Endothelial cell of umbilical vein (primary cell): ENCODE data around the gene TNFRSF1B. TPM values are rescaled to one million over a fixed set of nuclear protein-coding genes. Genes with fewer than 3 reads are reported as not detected.

Experiments
- BruUV-seq: library from RNA; stranded (reverse); fragments of 400-500 nt; replicated peaks from 2 replicates; lab custom pipeline; 2021; lab: Mats Ljungman, UMichigan
- CTCF ChIA-PET: fragments of 300-600, 350-600 bp; sonication (Branson Sonifier 250); formaldehyde crosslinking; loops from one replicate; lab custom pipeline; 2021; ENCODE audit warnings: antibody characterized with exemption, inconsistent platforms; lab: Charles Lee
- POLR2A ChIA-PET: fragments of 300-600, 350-600 bp; sonication (Branson Sonifier 250); formaldehyde crosslinking; loops from one replicate; lab custom pipeline; 2021; ENCODE audit warnings: antibody characterized with exemption, inconsistent platforms; lab: Charles Lee
- DNase-seq: peaks from one replicate; pipeline ENCODE4 v3.0.0-alpha.2; 2011; ENCODE audit warnings: low read depth, low spot score
- FAIRE-seq: peaks from 2 replicates; lab custom pipeline; 2011; peaks lifted over from hg19 to GRCh38; lab: Jason Lieb, UNC
- H2AFZ ChIP-seq: 2 replicates; pipeline ENCODE4 v1.6.0; 2012; ENCODE audit warnings: low read depth, low read length, control low read depth, inconsistent platforms
- H3K27ac ChIP-seq: 2 replicates; pipeline ENCODE4 v1.5.1; 2011; ENCODE audit warnings: low read depth, mild to moderate bottlenecking, control low read depth, low read length, moderate library complexity; ENCODE audit not compliant: insufficient read depth
- H3K27me3 ChIP-seq, 2 experiments: 2 replicates each; pipeline versions ENCODE4 v1.6.0 to v1.6.1; 2011; ENCODE audit warnings: low read length in 2 of 2, mixed read lengths in 1 of 2; ENCODE audit not compliant: control insufficient read depth in 2 of 2, insufficient read depth in 2 of 2
- H3K36me3 ChIP-seq, 2 experiments: 2 replicates in 1 of 2; 3 replicates in 1 of 2; pipeline ENCODE4 v1.5.1; 2011; ENCODE audit warnings: low read length in 2 of 2, mild to moderate bottlenecking in 1 of 2, moderate library complexity in 1 of 2; ENCODE audit not compliant: control insufficient read depth in 2 of 2, insufficient read depth in 2 of 2; ENCODE audit errors: extremely low read depth in 1 of 2
- H3K4me1 ChIP-seq: 3 replicates; pipeline ENCODE4 v1.5.1; 2011; ENCODE audit warnings: mild to moderate bottlenecking, low read length; ENCODE audit not compliant: control insufficient read depth, insufficient read depth; ENCODE audit errors: extremely low read depth
- H3K4me2 ChIP-seq: 2 replicates; pipeline ENCODE4 v1.6.1; 2011; ENCODE audit warnings: low read length, control low read depth, mixed read lengths; ENCODE audit not compliant: insufficient read depth
- H3K4me3 ChIP-seq, 3 experiments: fragments of 200-600 bp in 1 of 3; sonication (generic), shearing (Covaris generic) in 1 of 3; replicated peaks in 1 of 3; 2 replicates each; pipeline ENCODE4 v1.5.1; 2011 to 2016; ENCODE audit warnings: control low read depth in 3 of 3, low read length in 3 of 3, mild to moderate bottlenecking in 2 of 3, inconsistent platforms in 1 of 3, low read depth in 1 of 3, moderate library complexity in 1 of 3; ENCODE audit not compliant: insufficient read depth in 1 of 3
- H3K79me2 ChIP-seq: 2 replicates; pipeline ENCODE4 v1.6.0; 2012; ENCODE audit warnings: low read length, inconsistent platforms; ENCODE audit not compliant: control insufficient read depth, insufficient read depth
- H3K9ac ChIP-seq: replicated peaks from 2 replicates; pipeline ENCODE3; 2011; ENCODE audit warnings: low read length, control low read depth; ENCODE audit not compliant: insufficient read depth; ENCODE audit errors: extremely low read depth
- H3K9me1 ChIP-seq: replicated peaks from 3 replicates; pipeline ENCODE4 v1.6.0; 2011; ENCODE audit warnings: mild to moderate bottlenecking, low read length; ENCODE audit not compliant: control insufficient read depth, insufficient read depth; ENCODE audit errors: extremely low read depth
- H3K9me3 ChIP-seq: replicated peaks from 2 replicates; pipeline ENCODE4 v1.5.1; 2012; ENCODE audit warnings: low read length, inconsistent platforms; ENCODE audit not compliant: control insufficient read depth, insufficient read depth
- H4K20me1 ChIP-seq: replicated peaks from 2 replicates; pipeline ENCODE3; 2011; ENCODE audit warnings: mild to moderate bottlenecking, low read length; ENCODE audit not compliant: control insufficient read depth, insufficient read depth; ENCODE audit errors: extremely low read depth
- CTCF ChIP-seq, 2 donors: IDR thresholded peaks; 1 replicate in 1 of 2; 2 replicates in 1 of 2; pipeline ENCODE4 v1.5.1; 2011; ENCODE audit warnings: low read length in 2 of 2, mild to moderate bottlenecking in 2 of 2, moderate library complexity in 2 of 2, control low read depth in 1 of 2, inconsistent platforms in 1 of 2, low read depth in 1 of 2; ENCODE audit not compliant: insufficient read depth in 1 of 2; ENCODE audit errors: extremely low read depth in 1 of 2
- EZH2 ChIP-seq: IDR thresholded peaks from 2 replicates; pipeline ENCODE4 v1.6.1; 2012; ENCODE audit warnings: borderline replicate concordance, low read depth, mild to moderate bottlenecking, moderate library complexity, low read length, inconsistent platforms; ENCODE audit not compliant: severe bottlenecking
- FOS ChIP-seq: IDR thresholded peaks from 2 replicates; pipeline ENCODE4 v1.6.1; 2011; ENCODE audit warnings: mild to moderate bottlenecking, low read length, moderate library complexity, borderline replicate concordance; ENCODE audit not compliant: insufficient read depth
- GATA2 ChIP-seq: IDR thresholded peaks from 2 replicates; pipeline ENCODE4 v1.7.0; 2011; ENCODE audit warnings: low read depth, mild to moderate bottlenecking, moderate library complexity, mixed read lengths, low read length; ENCODE audit not compliant: insufficient read length, insufficient read depth
- JUN ChIP-seq: IDR thresholded peaks from 2 replicates; pipeline ENCODE4 v1.6.1; 2011; ENCODE audit warnings: borderline replicate concordance, low read depth; ENCODE audit not compliant: insufficient read length, insufficient read depth
- MYC ChIP-seq: IDR thresholded peaks from one replicate; pipeline ENCODE4 v1.6.1; 2011; ENCODE audit warnings: mild to moderate bottlenecking, low read depth, low read length
- POLR2A ChIP-seq: IDR thresholded peaks from 2 replicates; pipeline ENCODE4 v1.6.1; 2012; ENCODE audit warnings: low read depth, mild to moderate bottlenecking, control low read depth, low read length
- POLR2AphosphoS5 ChIP-seq: IDR thresholded peaks from 2 replicates; pipeline ENCODE4 v1.6.1; 2012; ENCODE audit warnings: low read depth, mild to moderate bottlenecking, control low read depth, low read length, moderate library complexity; ENCODE audit not compliant: insufficient read depth
- dilution Hi-C: fragments of 300-500 bp; cut with MboI; formaldehyde crosslinking; loops from one replicate; pipeline ENCODE4 v1.15.0; 2019; ENCODE audit warnings: low sequenced_read_pairs; ENCODE audit not compliant: extremely low pct_ligation_motif_present
- intact Hi-C: fragments of 100-400 bp; cut with micrococcal nuclease; formaldehyde crosslinking; loops from one replicate; pipeline ENCODE4 v1.10.0; 2022
- polyA plus RNA-seq, 4 experiments: library from polyadenylated mRNA; depleted of rRNA in 3 of 4; stranded (reverse) in 3 of 4; unstranded in 1 of 4; fragments of >200 nt; gene quantifications; 2 replicates each; pipeline versions ENCODE4 v1.2.1 to v1.2.3, GENCODE V29; 2011 to 2012; ENCODE audit warnings: missing spikeins in 1 of 4
- total RNA-seq: library from RNA; stranded (reverse); gene quantifications from 2 replicates; pipeline ENCODE4 v1.2.3, GENCODE V29; 2021
- TF ChIP-seq, protein P1 (sequence below): IDR thresholded peaks from 2 replicates; pipeline ENCODE4 v1.6.1; 2011; ENCODE audit not compliant: insufficient read depth, insufficient read length

The TNFRSF1B gene
- total and polyA plus RNA-seq, 2 donors (not counting 3 experiments of a cell fraction or from before 2014, with no cell fraction given): 53.6 to 65.9 TPM

DNA sequence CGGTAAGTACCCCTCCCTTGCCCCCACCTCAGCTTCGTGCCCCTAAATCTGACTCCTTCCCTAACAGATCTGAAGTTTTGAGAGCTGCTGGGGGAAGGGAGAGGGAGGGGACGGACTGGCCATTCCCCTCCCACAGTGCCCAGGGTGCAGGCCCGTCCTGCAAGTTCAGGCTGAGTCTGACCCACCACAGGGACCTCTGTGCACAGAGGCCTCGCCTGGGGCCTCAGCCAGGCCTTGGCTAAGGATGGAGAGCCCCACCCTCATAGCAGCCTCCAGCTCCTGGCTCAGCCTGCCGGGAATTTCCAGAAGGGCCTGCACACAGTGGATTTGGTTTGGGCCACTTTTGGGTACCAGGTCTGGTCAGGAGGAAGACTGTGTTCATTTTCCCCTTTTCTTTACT is 31.2 kb upstream of the TNFRSF1B start:
- Histone ChIP-seq H3K9me1 (no peaks in the 10 kb centered on the region), H3K4me3 (no peak overlapping the region), H3K4me1 (peaks cover 8% of the 10 kb centered on the region), H3K79me2 (no peaks in the 10 kb centered on the region), H3K27me3 (no peaks in the 10 kb centered on the region), H3K27ac (no peak overlapping the region), H3K9me3 (no peaks in the 10 kb centered on the region), H2AFZ (no peak overlapping the region), H3K9ac (no peak overlapping the region), H4K20me1 (no peaks in the 10 kb centered on the region), H3K36me3 (no peaks in the 10 kb centered on the region), H3K4me2 (no peak overlapping the region)
- POLR2A ChIA-PET: interaction anchor here (1.2 kb wide), 1 partner anchor 26 kb away, joined by 5 read pairs; no protein-coding TSS in a partner anchor
- FAIRE-seq (no peak), DNase-seq (no peak)
- BruUV-seq: no TSS peak
- intact Hi-C loops: no loop called here
- dilution Hi-C loops: no loop called here
- no peak for TF ChIP-seq FOS
- TF ChIP-seq POLR2AphosphoS5: no peak
- no peak for TF ChIP-seq JUN
- TF ChIP-seq POLR2A: no peak
- TF ChIP-seq, protein P1, sequence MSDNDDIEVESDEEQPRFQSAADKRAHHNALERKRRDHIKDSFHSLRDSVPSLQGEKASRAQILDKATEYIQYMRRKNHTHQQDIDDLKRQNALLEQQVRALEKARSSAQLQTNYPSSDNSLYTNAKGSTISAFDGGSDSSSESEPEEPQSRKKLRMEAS: no peak
- TF ChIP-seq CTCF (IDR thresholded peaks at IDR 0.05; ENCODE audit: extremely low read depth in 1 of 2, insufficient read depth in 1 of 2, low read depth in 1 of 2, low read length in 2 of 2): no peak
- TF ChIP-seq EZH2: no peak
- no peak for TF ChIP-seq MYC
- TF ChIP-seq GATA2: no peak
- CTCF ChIA-PET: interaction anchor here (1.0 to 7.2 kb wide), 2 partner anchors 10 to 73 kb away, joined by 3 to 48 read pairs; no protein-coding TSS in a partner anchor
